Pancreas (tissue), 10 donors: Measurements from ENCODE around the gene PCDHGB3. TPM values are rescaled to one million over a fixed set of nuclear protein-coding genes. Genes with fewer than 3 reads are reported as not detected.
"Not testable (repeated sequence)": the region's sequence is repeated elsewhere in the genome, so short reads cannot be mapped to it uniquely, and the experiment has no call there.

Source experiments
- ATAC-seq, 4 donors: fragments of 200-7000 bp; cut with Tn5 transposase; one replicate each; pipeline versions ENCODE4 v1.8.0 to v1.9.1; 2020; ENCODE audit warnings: mild to moderate bottlenecking in 4 of 4, moderate library complexity in 4 of 4
- DNase-seq, 6 donors: peaks; one replicate each; pipeline ENCODE4 v3.0.0-alpha.2; 2020
- FAIRE-seq: peaks from 2 replicates; lab custom pipeline; 2012; peaks lifted over from hg19 to GRCh38; lab: Jason Lieb, UNC
- H3K27ac ChIP-seq, 4 donors: fragments of 200-600 bp; sonication (generic); 1 replicate in 3 of 4; 2 replicates in 1 of 4; pipeline versions ENCODE4 v1.5.0 to v1.8.0; 2020
- H3K27me3 ChIP-seq, 4 donors: fragments of 200-600 bp; one replicate each; pipeline ENCODE4 v1.8.0; 2021
- H3K36me3 ChIP-seq, 3 donors: fragments of 200-600 bp; sonication (generic) in 1 of 3; one replicate each; pipeline versions ENCODE4 v1.5.0 to v1.8.0; 2020 to 2021
- H3K4me1 ChIP-seq, 3 donors: fragments of 200-600 bp; one replicate each; pipeline ENCODE4 v1.8.0; 2021
- H3K4me3 ChIP-seq, 4 donors: fragments of 200-600 bp; sonication (generic) in 2 of 4; one replicate each; pipeline versions ENCODE4 v1.5.0 to v1.8.0; 2020 to 2021
- H3K9me3 ChIP-seq, 4 donors: fragments of 200-600 bp; one replicate each; pipeline ENCODE4 v1.8.0; 2021
- WGBS, 2 donors: extraction: QIAGEN DNeasy Blood & Tissue Kit; methylation state at CpG; one replicate each; pipeline ENCODE4 v1.1.7; 2013; 5-methylcytosine and 5-hydroxymethylcytosine counted together
- intact Hi-C, 3 donors: fragments of 100-400 bp; cut with DNase I; formaldehyde crosslinking; loops; one replicate each; pipeline versions ENCODE4 v1.11.1 to v1.14.2; 2022
- polyA plus RNA-seq, 2 donors: library from polyadenylated mRNA; stranded (reverse); fragments of 200-250 nt; gene quantifications; one replicate each; pipeline ENCODE4 v1.2.3, GENCODE V29; 2013
- total RNA-seq, 6 donors: library from RNA; stranded (reverse); fragmentation: NEBNext Ultra II Directional in 4 of 6; extraction: Animal tissue kit (Norgen Biotek cat#: 25700) in 4 of 6; gene quantifications; one replicate each; pipeline versions ENCODE4 v1.2.1 to v1.2.4, GENCODE V29; 2021 to 2023
- TF ChIP-seq, protein P1 (sequence below), 4 donors: fragments of 200-600 bp; sonication (generic) in 3 of 4; IDR thresholded peaks; one replicate each; pipeline versions ENCODE4 v1.5.0 to v1.8.0; 2021; ENCODE audit warnings: antibody characterized with exemption in 4 of 4
- donor health status: healthy with polysubstance abuse.
- donor health status: DM: no; HTN: no; CAD: no; lungs with moderate emphysema.
- donor health status: DM: no; HTN: no; CAD: no.
- donor health status: control.
- donor health status: control.
- donor health status: Bipolar disorder and iron deficiency.
- donor health status: DM: yes; HTN: yes; CAD: no.
- donor health status: DM: no; HTN: no; CAD: no.
- donor health status: DM: no; HTN: no; CAD: no.
- donor health status: DM: yes; HTN: yes; CAD: no.

The PCDHGB3 gene
- total and polyA plus RNA-seq, 8 donors: 0.59 to 3.0 (median 2.2) TPM

GRCh38 chr5:141330299-141331080 is 39.6 kb upstream of the PCDHGB3 start, which contains the start of gene PCDHGA1:
Gene PCDHGA1 (plus strand): TSS chr5:141330514.
- H3K4me1 ChIP-seq: no peaks in the 10 kb centered on the region
- H3K36me3 ChIP-seq: no peaks in the 10 kb centered on the region
- H3K27ac ChIP-seq: no peak within 1 kb of the TSS
- peaks cover 0 to 22% (median 1%) of the 10 kb centered on the region in 4 donors for H3K27me3 ChIP-seq
- WGBS, 2 donors: 16 to 18% methylated on average over 21 of the region's 21 CpGs
- intact Hi-C loops: no loop called here
- H3K9me3 ChIP-seq: peaks cover 0 to 4% (median 0%) of the 10 kb centered on the region in 4 donors
- TF ChIP-seq, protein P1, sequence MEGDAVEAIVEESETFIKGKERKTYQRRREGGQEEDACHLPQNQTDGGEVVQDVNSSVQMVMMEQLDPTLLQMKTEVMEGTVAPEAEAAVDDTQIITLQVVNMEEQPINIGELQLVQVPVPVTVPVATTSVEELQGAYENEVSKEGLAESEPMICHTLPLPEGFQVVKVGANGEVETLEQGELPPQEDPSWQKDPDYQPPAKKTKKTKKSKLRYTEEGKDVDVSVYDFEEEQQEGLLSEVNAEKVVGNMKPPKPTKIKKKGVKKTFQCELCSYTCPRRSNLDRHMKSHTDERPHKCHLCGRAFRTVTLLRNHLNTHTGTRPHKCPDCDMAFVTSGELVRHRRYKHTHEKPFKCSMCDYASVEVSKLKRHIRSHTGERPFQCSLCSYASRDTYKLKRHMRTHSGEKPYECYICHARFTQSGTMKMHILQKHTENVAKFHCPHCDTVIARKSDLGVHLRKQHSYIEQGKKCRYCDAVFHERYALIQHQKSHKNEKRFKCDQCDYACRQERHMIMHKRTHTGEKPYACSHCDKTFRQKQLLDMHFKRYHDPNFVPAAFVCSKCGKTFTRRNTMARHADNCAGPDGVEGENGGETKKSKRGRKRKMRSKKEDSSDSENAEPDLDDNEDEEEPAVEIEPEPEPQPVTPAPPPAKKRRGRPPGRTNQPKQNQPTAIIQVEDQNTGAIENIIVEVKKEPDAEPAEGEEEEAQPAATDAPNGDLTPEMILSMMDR (IDR thresholded peaks at IDR 0.05): peak in 1 of 4 donors; percentile 18
- ATAC-seq (peak; percentile 55 to 85 (median 69)), DNase-seq (no peak), FAIRE-seq (no peak)
- peak within 1 kb of the TSS in 2 of 4 donors; percentile 11 to 17 for H3K4me3 ChIP-seq

GRCh38 chr5:141332571-141332970 is 37.5 kb upstream of the PCDHGB3 start:
- Histone ChIP-seq H3K27me3 (peaks cover 0 to 33% (median 3%) of the 10 kb centered on the region in 4 donors), H3K9me3 (peaks cover 0 to 10% (median 0%) of the 10 kb centered on the region in 4 donors)

GRCh38 chr5:141338538-141339306 is 31.3 kb upstream of the PCDHGB3 start, which contains the start of gene PCDHGA2:
Gene PCDHGA2 (plus strand): TSS chr5:141338760.
- peak in 3 of 4 donors; percentile 71 to 82 (median 72) for ATAC-seq
- peak in 1 of 6 donors; percentile 42 for DNase-seq
- Histone ChIP-seq H3K4me1 (no peaks in the 10 kb centered on the region), H3K36me3 (no peaks in the 10 kb centered on the region), H3K9me3 (peaks cover 0 to 12% (median 1%) of the 10 kb centered on the region in 4 donors), H3K27ac (no peak within 1 kb of the TSS), H3K27me3 (peaks cover 0 to 30% (median 3%) of the 10 kb centered on the region in 4 donors), H3K4me3 (peak within 1 kb of the TSS in 2 of 4 donors; percentile 7 to 32)
- 6 to 9% methylated on average over 27 of the region's 27 CpGs for WGBS, 2 donors
- FAIRE-seq: no peak
- intact Hi-C loops: no loop called here
- TF ChIP-seq, protein P1 (IDR thresholded peaks at IDR 0.05): peak in 1 of 4 donors; percentile 11

More at GRCh38 chr5:141332571-141332970, 37.5 kb upstream of the PCDHGB3 start:
- DNase-seq, H3K36me3 ChIP-seq, H3K27ac ChIP-seq, ATAC-seq, H3K4me3 ChIP-seq, intact Hi-C loops, H3K4me1 ChIP-seq, FAIRE-seq: not testable (repeated sequence)
- 32 to 36% methylated on average over 31 to 39 of the region's 39 CpGs for WGBS, 2 donors

- intact Hi-C loops, FAIRE-seq, H3K4me3 ChIP-seq, ATAC-seq, H3K4me1 ChIP-seq, H3K36me3 ChIP-seq, DNase-seq, H3K27ac ChIP-seq, H3K9me3 ChIP-seq: not testable (repeated sequence)
- WGBS, 2 donors: 44 to 59% methylated on average over 38 to 45 of the region's 45 CpGs
- H3K27me3 ChIP-seq: peaks cover 0 to 13% (median 5%) of the 10 kb centered on the region in 4 donors
These were observed 29.2 kb upstream of the PCDHGB3 start for GRCh38 chr5:141340781-141341354.

GRCh38 chr5:141342773-141343172 is 27.3 kb upstream of the PCDHGB3 start:
- DNase-seq (no peak), ATAC-seq (no peak), FAIRE-seq (no peak)
- peaks cover 0 to 6% (median 1%) of the 10 kb centered on the region in 4 donors for H3K9me3 ChIP-seq
- no peaks in the 10 kb centered on the region for H3K36me3 ChIP-seq
- H3K4me3 ChIP-seq: no peak overlapping the region
- H3K27me3 ChIP-seq: peaks cover 0 to 5% (median 3%) of the 10 kb centered on the region in 4 donors
- WGBS, 2 donors: 13% methylated on average over 1 of the region's 1 CpG
- no peaks in the 10 kb centered on the region for H3K4me1 ChIP-seq
- no peak overlapping the region for H3K27ac ChIP-seq
- intact Hi-C loops: no loop called here
- TF ChIP-seq, protein P1 (IDR thresholded peaks at IDR 0.05): no peak
